WTC11 (cell line): ENCODE measurements around the gene NT5C1A. TPM values are rescaled to one million over a fixed set of nuclear protein-coding genes. Genes with fewer than 3 reads are reported as not detected.

Experiments
- ATAC-seq: fragments of 200-7000 bp; cut with Tn5 transposase; 2 replicates; pipeline ENCODE4 v1.10.0; 2021; ENCODE audit warnings: mild to moderate bottlenecking, moderate library complexity
- CTCF ChIA-PET: fragments of 300-600 bp; sonication (Branson Sonifier 250); formaldehyde crosslinking; loops from one replicate; lab custom pipeline; 2021; ENCODE audit warnings: antibody characterized with exemption; lab: Charles Lee
- POLR2A ChIA-PET: fragments of 350-600 bp; sonication (Branson Sonifier 250); formaldehyde crosslinking; loops from one replicate; lab custom pipeline; 2021; ENCODE audit warnings: antibody characterized with exemption; lab: Charles Lee
- DNase-seq: peaks from one replicate; pipeline ENCODE4 v3.0.0; 2021; ENCODE audit warnings: low spot score
- H3K27ac Mint-ChIP-seq: 2 replicates; pipeline ENCODE4 v1.8.0; 2021; ENCODE audit warnings: mixed read lengths
- H3K27me3 Mint-ChIP-seq: 2 replicates; pipeline ENCODE4 v1.8.0; 2021; ENCODE audit warnings: low read depth, mild to moderate bottlenecking, moderate library complexity, mixed read lengths
- H3K36me3 Mint-ChIP-seq: 2 replicates; pipeline ENCODE4 v1.8.0; 2021; ENCODE audit warnings: mixed read lengths
- H3K4me1 Mint-ChIP-seq: 2 replicates; pipeline ENCODE4 v1.8.0; 2022; ENCODE audit warnings: mixed read lengths
- H3K4me3 Mint-ChIP-seq: 2 replicates; pipeline ENCODE4 v1.8.0; 2021; ENCODE audit warnings: mild to moderate bottlenecking, moderate library complexity, mixed read lengths
- H3K9me3 Mint-ChIP-seq: 2 replicates; pipeline ENCODE4 v1.8.0; 2021; ENCODE audit warnings: mixed read lengths
- AFF4 ChIP-seq: sonication (generic); formaldehyde crosslinking; IDR thresholded peaks from 2 replicates; pipeline ENCODE4 v1.8.1; 2023; ENCODE audit warnings: mild to moderate bottlenecking, missing genetic modification reagents, borderline replicate concordance
- ARID4B ChIP-seq: sonication (generic); formaldehyde crosslinking; IDR thresholded peaks from 2 replicates; pipeline ENCODE4 v1.8.0; 2023; ENCODE audit warnings: missing genetic modification reagents, mild to moderate bottlenecking, borderline replicate concordance
- CREM ChIP-seq: sonication (generic); formaldehyde crosslinking; IDR thresholded peaks from 2 replicates; pipeline ENCODE4 v1.8.1; 2022; ENCODE audit warnings: mild to moderate bottlenecking, missing genetic modification reagents, moderate library complexity
- CTCF ChIP-seq: fragments of 200-600 bp; IDR thresholded peaks from 2 replicates; pipeline ENCODE4 v1.8.0; 2022; ENCODE audit warnings: antibody characterized with exemption
- ERG ChIP-seq: fragments of 250-450 bp; sonication (Bioruptor Pico); IDR thresholded peaks from 2 replicates; pipeline ENCODE4 v1.8.0; 2021; ENCODE audit warnings: mild to moderate bottlenecking
- ETV6 ChIP-seq: sonication (generic); formaldehyde crosslinking; IDR thresholded peaks from 2 replicates; pipeline ENCODE4 v1.8.1; 2022; ENCODE audit warnings: mild to moderate bottlenecking, missing genetic modification reagents
- GABPB1 ChIP-seq: sonication (generic); formaldehyde crosslinking; IDR thresholded peaks from 2 replicates; pipeline ENCODE4 v1.8.1; 2023; ENCODE audit warnings: mild to moderate bottlenecking, missing genetic modification reagents
- GRHL2 ChIP-seq: fragments of 250-450 bp; sonication (Bioruptor Pico); IDR thresholded peaks from 2 replicates; pipeline ENCODE4 v1.8.0; 2022; ENCODE audit warnings: mild to moderate bottlenecking, moderate library complexity; ENCODE audit not compliant: insufficient replicate concordance, severe bottlenecking
- HMGXB4 ChIP-seq: sonication (generic); formaldehyde crosslinking; IDR thresholded peaks from 2 replicates; pipeline ENCODE4 v1.8.1; 2023; ENCODE audit warnings: mild to moderate bottlenecking, moderate library complexity, missing genetic modification reagents
- JUN ChIP-seq: sonication (generic); formaldehyde crosslinking; IDR thresholded peaks from 2 replicates; pipeline ENCODE4 v1.8.0; 2023; ENCODE audit warnings: mild to moderate bottlenecking, missing genetic modification reagents
- MXD4 ChIP-seq: fragments of 250-450 bp; sonication (Bioruptor Pico); IDR thresholded peaks from 2 replicates; pipeline ENCODE4 v1.8.0; 2021; ENCODE audit warnings: mild to moderate bottlenecking, moderate library complexity, borderline replicate concordance
- MYBL2 ChIP-seq: sonication (generic); formaldehyde crosslinking; IDR thresholded peaks from 2 replicates; pipeline ENCODE4 v1.8.1; 2023; ENCODE audit warnings: mild to moderate bottlenecking, moderate library complexity, missing genetic modification reagents
- NFATC4 ChIP-seq: fragments of 250-450 bp; sonication (Bioruptor Pico); IDR thresholded peaks from 2 replicates; pipeline ENCODE4 v1.9.0; 2021; ENCODE audit warnings: mild to moderate bottlenecking
- OVOL2 ChIP-seq: fragments of 250-450 bp; sonication (Bioruptor Pico); IDR thresholded peaks from 2 replicates; pipeline ENCODE4 v1.9.0; 2021; ENCODE audit warnings: mild to moderate bottlenecking, borderline replicate concordance
- USF2 ChIP-seq: sonication (generic); formaldehyde crosslinking; IDR thresholded peaks from 2 replicates; pipeline ENCODE4 v1.8.1; 2023; ENCODE audit warnings: mild to moderate bottlenecking, missing genetic modification reagents, moderate library complexity
- ZBTB21 ChIP-seq: sonication (generic); formaldehyde crosslinking; IDR thresholded peaks from 2 replicates; pipeline ENCODE4 v1.8.1; 2023; ENCODE audit warnings: mild to moderate bottlenecking, missing genetic modification reagents, borderline replicate concordance
- ZNF219 ChIP-seq: sonication (generic); formaldehyde crosslinking; IDR thresholded peaks from 2 replicates; pipeline ENCODE4 v1.8.0; 2023; ENCODE audit warnings: missing genetic modification reagents, mild to moderate bottlenecking, borderline replicate concordance
- ZNF263 ChIP-seq: sonication (generic); formaldehyde crosslinking; IDR thresholded peaks from 2 replicates; pipeline ENCODE4 v1.8.1; 2022; ENCODE audit warnings: low read depth, mild to moderate bottlenecking, moderate library complexity, missing genetic modification reagents
- ZNF416 ChIP-seq: fragments of 250-450 bp; sonication (Bioruptor Pico); IDR thresholded peaks from 2 replicates; pipeline ENCODE4 v1.9.0; 2021; ENCODE audit warnings: mild to moderate bottlenecking, inconsistent platforms
- total RNA-seq: library from RNA; stranded (reverse); gene quantifications from 3 replicates; pipeline ENCODE4 v1.2.3, GENCODE V29; 2021

The NT5C1A gene
- total RNA-seq, 1 experiment from 2014 or later = not detected

- Mint-ChIP-seq H3K9me3 (no peaks in the 10 kb centered on the region), H3K4me3 (no peak overlapping the region), H3K27ac (no peak overlapping the region), H3K27me3 (peaks cover 81% of the 10 kb centered on the region), H3K4me1 (peaks cover 21% of the 10 kb centered on the region), H3K36me3 (no peaks in the 10 kb centered on the region)
- ATAC-seq = no peak
- no peak for DNase-seq
- POLR2A ChIA-PET = no interaction called here
- CTCF ChIA-PET = interaction anchor here (0.7 to 7.3 kb wide), 4 partner anchors 15 to 27 kb away, joined by 3 to 44 read pairs (median 26); no protein-coding TSS in a partner anchor
- TF ChIP-seq GABPB1 (CRISPR knock-in tag) (no peak), CREM (no peak), NFATC4 (CRISPR knock-in tag) (no peak), OVOL2 (CRISPR knock-in tag) (no peak), ETV6 (CRISPR knock-in tag) (no peak), ARID4B (no peak), GRHL2 (no peak), AFF4 (CRISPR knock-in tag) (no peak), ZNF219 (CRISPR knock-in tag) (no peak), CTCF (no peak), MXD4 (CRISPR knock-in tag) (no peak), ZBTB21 (CRISPR knock-in tag) (no peak), ZNF416 (no peak), HMGXB4 (CRISPR knock-in tag) (no peak), ZNF263 (CRISPR knock-in tag) (no peak), MYBL2 (CRISPR knock-in tag) (no peak), USF2 (CRISPR knock-in tag) (no peak), JUN (CRISPR knock-in tag) (no peak), ERG (CRISPR knock-in tag) (no peak)
Observed at GRCh38 chr1:39631361-39632322, 40.3 kb downstream of the NT5C1A start.
